ENCODE data around the gene COL4A4.

COL4A4 gene

DNA sequence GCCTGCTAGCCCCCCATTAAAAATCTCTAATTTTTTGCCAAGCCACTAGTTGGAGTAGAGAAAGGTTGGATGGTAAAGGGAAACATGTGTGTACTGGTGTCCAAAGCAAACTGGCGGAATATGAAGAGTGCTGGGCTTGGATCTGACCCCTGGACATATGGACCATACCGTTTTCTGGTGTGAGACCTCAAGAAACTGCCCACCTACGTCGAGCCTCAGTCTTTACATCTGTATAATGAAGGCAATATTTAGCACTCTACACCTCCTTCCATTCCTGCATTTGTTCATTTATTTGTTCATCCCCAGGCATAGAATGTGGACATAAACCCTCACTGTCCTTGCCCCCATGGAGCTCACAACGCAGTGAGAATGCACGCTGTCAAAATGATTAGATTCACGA lies 185.7 kb downstream of the COL4A4 start:
- no peak for DNase-seq

DNA sequence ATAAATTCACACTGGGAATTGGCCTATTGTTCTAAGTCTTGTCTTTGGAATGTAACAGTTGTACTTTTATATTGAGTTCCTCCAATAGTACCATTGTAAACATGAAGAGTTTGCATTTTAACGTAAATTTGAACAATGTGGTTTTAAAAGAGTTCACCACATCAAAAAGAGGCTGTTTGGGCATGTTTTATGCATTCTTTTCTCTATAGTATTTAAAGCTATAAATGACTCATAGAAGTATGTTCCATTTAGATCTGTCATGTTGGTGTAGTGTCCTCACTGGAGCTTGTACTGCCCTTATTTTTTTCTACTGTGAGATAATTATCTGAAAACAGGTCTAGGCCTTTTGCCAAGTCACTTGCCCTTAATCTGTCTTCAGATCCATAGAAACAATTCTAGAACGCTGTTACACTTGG lies 186.2 kb downstream of the COL4A4 start:
- DNase-seq = no peak

DNA sequence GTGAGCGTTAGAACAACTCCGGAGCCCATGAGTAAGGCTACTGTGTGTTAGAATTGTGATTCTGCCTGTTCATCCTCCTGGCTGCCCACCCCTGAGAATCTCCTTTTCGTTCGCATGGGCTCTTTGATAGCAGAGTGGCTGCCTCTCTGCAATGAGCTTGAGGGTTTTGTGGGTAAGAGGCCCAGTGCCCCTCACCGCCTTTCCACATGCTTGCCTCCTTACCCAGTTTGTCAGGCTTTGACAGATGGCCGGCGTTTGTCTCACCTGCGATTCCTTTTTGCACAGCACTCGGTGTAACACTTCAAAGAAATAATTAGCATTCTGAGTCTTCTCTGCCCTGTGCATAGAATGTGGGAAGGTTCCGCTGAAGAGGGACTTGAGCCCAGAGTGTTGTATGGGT lies 190.2 kb downstream of the COL4A4 start:
- DNase-seq = no peak

DNA sequence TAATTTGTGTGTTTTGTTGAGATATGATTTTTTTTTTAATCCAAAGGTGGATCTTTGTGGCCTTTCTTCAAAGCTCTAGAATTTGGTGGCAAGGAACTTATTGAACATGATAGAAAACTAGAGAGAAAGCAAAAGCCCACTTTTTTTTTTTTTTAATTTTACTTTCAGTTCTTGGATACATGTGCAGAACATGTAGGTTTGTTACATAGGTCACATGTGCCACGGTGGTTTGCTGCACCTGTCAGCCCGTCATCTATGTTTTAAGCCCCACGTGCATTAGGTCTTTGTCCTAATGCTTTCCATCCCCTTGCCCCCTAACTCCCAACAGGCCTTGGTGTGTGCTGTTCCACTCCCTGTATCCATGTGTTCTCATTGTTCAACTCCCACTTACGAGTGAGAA lies 192.2 kb downstream of the COL4A4 start:
- no peak for DNase-seq

DNA sequence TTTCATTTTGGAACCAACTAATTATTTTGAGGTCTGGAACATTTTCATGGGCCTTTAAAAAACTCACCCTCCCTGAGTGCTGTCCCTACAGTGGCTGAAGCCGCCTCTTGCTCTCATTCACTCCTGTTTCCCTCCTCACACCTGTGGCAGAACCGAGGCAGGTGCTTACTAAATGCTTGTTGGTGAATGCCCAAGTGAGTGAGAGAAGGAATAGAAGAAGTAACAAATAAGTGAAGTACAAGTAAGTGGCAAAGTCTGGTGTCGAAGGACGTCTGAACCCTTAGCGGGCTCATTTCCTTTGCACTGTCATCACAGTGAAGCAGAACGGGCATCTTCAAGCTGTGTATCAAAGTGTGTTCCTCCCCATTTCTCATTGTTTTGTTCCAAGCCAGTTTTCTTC lies 192.9 kb downstream of the COL4A4 start:
- DNase-seq = no peak

DNA sequence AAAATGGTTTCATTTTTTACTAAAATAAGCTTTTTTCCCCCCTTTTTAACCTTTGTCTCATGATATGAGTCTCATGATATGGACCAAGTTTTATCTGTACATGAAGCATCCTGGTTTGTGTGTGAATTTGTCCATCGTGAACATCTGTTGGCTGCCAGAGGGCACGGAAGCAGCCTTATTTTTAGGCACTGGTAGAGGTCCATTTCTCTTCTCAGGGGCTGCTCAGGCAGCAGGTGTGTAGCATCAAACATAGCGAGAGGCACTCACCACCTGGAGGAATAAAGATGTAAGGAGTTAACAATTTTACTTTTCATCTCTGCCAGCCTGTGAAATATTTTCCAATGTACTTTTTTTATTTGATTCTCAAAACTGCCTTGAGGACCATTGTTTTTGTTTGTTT lies 193.6 kb downstream of the COL4A4 start:
- DNase-seq = no peak

DNA sequence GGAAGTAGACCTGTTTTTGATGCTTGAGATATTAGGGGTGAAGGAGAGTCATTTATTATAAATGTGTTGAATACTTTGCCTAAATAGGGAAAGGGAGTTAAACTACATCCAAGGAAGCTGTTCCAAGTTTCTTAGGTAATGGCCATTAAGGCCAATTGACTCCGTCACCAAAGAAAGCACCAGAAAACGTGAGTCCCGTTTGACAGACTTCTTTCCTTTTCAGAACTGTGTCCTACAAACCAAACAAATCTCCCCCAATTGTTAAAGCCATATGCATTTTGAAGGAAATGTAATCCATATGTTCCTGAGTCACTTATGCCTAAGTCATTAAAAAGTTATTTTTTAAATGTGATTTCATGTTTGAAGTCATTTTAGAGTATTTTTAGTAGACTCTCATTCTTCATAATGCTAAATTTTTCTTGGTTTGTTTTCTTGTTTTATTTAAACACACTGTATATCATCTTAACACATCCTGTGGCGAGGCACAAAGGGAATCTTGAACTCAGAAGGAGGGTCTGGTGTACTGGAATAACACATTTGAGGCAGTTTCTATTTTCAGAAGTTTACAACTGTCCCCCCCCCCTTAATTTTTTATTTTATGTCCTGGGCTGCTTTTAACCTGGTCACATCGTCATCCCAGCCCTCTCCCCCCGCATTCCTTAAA lies 194.5 kb downstream of the COL4A4 start:
- DNase-seq = no peak

DNA sequence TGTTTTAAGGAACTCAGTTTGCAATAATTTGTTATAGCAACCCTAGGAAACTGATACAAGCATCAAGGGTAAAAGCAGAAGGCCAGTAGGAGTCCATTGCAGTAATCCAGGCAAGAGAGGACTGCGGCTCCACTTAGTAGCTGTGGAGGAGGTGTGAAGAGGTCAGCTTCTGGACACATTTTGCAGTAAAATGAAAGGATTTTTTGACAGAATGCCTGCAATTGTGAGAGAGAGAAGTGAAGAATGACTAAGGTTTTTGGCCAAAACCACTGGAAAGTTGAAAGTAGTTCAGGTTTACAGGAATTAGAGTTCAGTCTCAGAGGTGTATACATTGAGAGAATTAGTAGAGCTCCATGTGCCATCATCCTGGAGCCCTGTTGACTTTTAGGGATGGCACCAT lies 198.6 kb downstream of the COL4A4 start:
- no peak for DNase-seq

DNA sequence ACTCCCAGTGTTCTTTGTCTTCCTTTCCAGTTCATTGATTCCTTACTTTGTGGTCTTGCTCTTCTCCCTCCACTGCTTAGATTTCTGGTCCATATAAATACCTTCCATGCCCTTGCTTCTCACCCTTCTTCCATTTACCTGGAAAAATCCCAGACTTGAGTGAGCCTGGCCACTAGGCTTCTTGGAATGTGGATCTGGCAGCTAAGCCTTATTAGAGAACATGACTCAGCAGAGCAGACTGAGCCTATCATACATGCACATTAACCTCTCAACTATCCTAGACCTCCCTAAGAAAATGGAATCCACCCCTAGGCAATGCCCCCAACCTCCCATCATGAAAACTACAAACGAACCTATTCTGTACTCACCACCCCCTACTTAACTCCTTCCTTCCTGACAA lies 200.5 kb downstream of the COL4A4 start:
- no peak for DNase-seq

DNA sequence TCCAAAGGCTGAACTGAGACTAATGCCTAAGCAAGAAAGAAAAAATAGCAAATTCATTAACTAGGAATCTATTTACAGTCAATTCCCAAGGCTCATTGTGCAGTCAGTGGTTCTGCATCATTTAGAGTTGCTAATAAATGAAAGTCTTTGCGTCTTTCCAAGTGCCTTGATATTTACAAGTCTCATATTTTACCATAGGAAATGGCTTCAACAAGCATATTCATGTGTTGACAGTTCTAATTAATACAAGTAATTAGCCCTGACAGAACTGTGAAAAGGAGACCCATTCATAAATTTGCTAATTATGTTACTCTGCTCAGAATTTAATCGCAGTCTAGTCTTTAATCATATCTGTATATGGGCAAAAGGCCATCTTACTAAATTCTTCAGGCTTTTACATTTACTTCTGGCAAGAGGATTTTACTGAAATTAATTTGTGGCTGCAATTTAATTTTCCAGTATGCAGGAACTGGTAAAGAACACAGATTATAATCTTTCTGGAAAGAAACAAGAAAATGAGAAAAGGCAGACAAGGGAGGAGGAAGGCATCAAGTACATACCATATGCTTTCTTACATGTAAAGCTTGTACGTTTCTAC lies 201.7 kb downstream of the COL4A4 start:
- DNase-seq = no peak

DNA sequence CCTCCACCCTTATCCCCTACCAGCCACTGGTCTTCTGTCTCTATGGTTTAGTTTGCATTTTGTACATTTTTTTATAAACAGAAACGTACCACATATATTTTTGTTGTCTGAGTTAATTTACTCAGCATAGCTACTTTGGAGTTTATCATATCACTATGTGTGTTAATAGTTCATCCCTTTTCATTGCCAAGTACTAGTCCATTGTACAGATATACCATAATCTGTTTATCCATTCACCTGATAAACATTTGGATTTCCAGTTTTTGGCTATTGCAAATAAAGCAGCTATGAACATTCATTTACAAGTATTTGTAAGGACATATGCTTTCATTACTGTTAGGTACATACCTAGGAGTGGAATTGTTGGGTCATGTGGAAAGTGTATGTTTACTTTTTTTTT lies 204.6 kb downstream of the COL4A4 start:
- DNase-seq = no peak

DNA sequence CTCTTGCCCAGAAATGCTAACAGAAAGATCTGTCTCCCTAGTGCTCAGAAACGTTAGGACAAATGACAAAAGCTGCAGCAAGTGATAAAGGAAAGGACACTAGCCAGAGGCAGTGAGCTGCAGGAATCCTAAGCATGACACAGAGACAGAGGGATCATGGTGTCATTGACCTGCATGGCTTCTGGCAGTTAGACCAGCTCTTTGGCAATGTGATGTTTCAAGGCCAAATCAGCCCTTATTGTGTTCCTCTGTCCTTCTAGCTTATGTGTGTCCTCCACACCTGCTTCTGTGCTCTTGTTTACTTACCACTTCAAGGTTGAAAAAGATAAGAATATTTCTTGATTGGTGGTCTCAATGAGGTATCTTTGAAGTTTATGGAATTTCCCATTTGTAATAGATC lies 207.3 kb downstream of the COL4A4 start:
- no peak for DNase-seq

DNA sequence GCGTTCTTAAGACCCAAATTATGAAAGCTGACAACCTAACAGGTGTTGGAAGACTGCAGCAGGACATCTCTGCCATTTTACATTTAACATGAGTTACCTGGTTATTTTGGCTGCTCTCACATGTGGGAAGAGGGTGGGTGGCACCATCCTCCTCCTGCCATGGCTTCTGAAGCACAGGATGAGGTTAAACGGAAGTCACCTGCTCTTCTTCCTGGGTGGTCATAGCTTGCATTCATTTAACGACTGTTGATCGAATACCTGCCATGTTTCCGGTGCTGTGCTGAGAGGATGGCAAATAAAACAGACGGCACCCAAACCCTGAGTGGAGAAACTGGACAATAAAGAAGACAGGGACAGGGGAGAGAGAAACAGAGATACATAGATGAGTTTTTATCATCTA lies 210.2 kb downstream of the COL4A4 start:
- no peak for DNase-seq

DNA sequence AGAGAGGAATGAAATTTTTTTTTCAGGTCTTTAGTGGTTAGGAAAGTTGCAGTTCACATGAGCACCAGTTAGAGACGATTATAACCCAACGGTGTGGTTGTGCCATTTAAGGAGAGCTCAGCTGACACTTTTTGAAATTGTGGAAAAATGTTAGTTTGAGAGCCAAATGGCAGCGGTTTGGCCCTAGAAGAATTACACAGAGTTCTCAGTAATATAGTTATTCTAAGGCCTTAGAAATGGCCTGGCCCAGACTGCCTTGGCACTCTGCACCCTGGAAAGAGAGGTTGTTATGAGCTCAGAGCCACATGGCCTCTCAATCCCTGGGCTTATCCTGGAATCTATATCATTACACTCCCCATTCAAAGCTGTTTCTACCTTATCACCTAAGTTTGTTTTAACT lies 210.8 kb downstream of the COL4A4 start:
- no peak for DNase-seq

All from right forelimb (tissue), 1 donor.